ENCODE results near the gene NOX4.

NOX4 gene

GRCh38 chr11:89516496-89516895 is 25.3 kb upstream of the NOX4 start:
- Histone ChIP-seq H3K27ac (ENCODE audit: low read length, poor library complexity, severe bottlenecking) (no peak overlapping the region), H2AFZ (ENCODE audit: low read depth, low read length) (no peak overlapping the region), H4K8ac (ENCODE audit: low read length) (no peak overlapping the region), H3K14ac (ENCODE audit: low read length in 2 of 2) (peak overlapping the region in 1 of 2 experiments; percentile 71), H3K4me1 (ENCODE audit: control insufficient read depth, insufficient read depth, low read depth, low read length) (no peaks in the 10 kb centered on the region), H3K18ac (ENCODE audit: low read depth in 1 of 2, low read length in 2 of 2) (no peak overlapping the region), H2BK5ac (ENCODE audit: low read depth, low read length, poor library complexity, severe bottlenecking) (no peak overlapping the region), H3K4ac (ENCODE audit: low read depth in 1 of 2, low read length in 2 of 2) (no peak overlapping the region), H2BK12ac (ENCODE audit: low read length in 2 of 2) (no peak overlapping the region), H3K27me3 (ENCODE audit: control insufficient read depth in 1 of 2, insufficient read depth in 1 of 2, low read length in 2 of 2) (no peaks in the 10 kb centered on the region), H2BK120ac (ENCODE audit: low read depth, low read length) (no peak overlapping the region), H3K23ac (ENCODE audit: low read length in 2 of 2) (no peak overlapping the region), H3K79me1 (replicated peaks; ENCODE audit: low read length, poor library complexity, severe bottlenecking) (no peaks in the 10 kb centered on the region), H3K4me2 (ENCODE audit: low read length, poor library complexity, severe bottlenecking) (no peak overlapping the region), H4K91ac (ENCODE audit: low read length) (no peak overlapping the region), H3K9me3 (ENCODE audit: control insufficient read depth, low read length) (peaks cover 4% of the 10 kb centered on the region), H2BK15ac (ENCODE audit: low read depth, poor library complexity, severe bottlenecking) (no peak overlapping the region), H3K4me3 (ENCODE audit: insufficient read depth in 1 of 2, low read depth in 1 of 2, low read length in 2 of 2) (no peak overlapping the region), H3K36me3 (ENCODE audit: control insufficient read depth in 1 of 2, insufficient read depth in 2 of 2, low read depth in 1 of 2, low read length in 2 of 2) (no peaks in the 10 kb centered on the region), H3K9ac (ENCODE audit: low read length) (no peak overlapping the region), H2AK5ac (ENCODE audit: low read length, severe bottlenecking) (no peak overlapping the region)
- no peak for DNase-seq
- WGBS: 64% methylated on average over 1 of the region's 2 CpGs

DNA sequence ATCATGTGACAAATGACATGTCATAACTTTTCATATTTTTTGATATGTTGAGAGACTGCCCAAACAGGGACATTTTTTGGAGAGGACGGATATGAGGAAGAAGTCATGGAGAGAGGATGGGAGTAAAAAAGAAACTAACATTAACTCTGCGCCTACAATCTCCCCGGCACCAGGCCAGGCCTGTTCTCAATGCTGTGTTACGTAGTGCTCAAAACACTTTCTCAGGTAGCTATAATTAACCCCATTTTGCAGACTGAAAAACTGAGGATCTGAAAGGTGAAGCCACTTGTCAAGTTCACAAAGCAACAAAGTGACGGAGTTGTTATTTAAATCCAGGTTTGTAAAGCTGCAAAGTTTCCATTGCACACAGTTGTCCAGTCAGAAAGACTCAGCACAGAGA is 17.4 kb upstream of the NOX4 start:
- no peak overlapping the region for H2BK12ac ChIP-seq (ENCODE audit: low read length in 2 of 2)
- WGBS: 95% methylated on average over 5 of the region's 5 CpGs
- H3K4ac ChIP-seq (ENCODE audit: low read depth in 1 of 2, low read length in 2 of 2): no peak overlapping the region
- no peak overlapping the region for H2AFZ ChIP-seq (ENCODE audit: low read depth, low read length)
- H2BK15ac ChIP-seq (ENCODE audit: low read depth, poor library complexity, severe bottlenecking): no peak overlapping the region
- no peak overlapping the region for H4K91ac ChIP-seq (ENCODE audit: low read length)
- H2BK120ac ChIP-seq (ENCODE audit: low read depth, low read length): no peak overlapping the region
- H2BK5ac ChIP-seq (ENCODE audit: low read depth, low read length, poor library complexity, severe bottlenecking): no peak overlapping the region
- no peak overlapping the region for H3K4me2 ChIP-seq (ENCODE audit: low read length, poor library complexity, severe bottlenecking)
- no peak overlapping the region for H3K23ac ChIP-seq (ENCODE audit: low read length in 2 of 2)
- DNase-seq: no peak
- no peaks in the 10 kb centered on the region for H3K36me3 ChIP-seq (ENCODE audit: control insufficient read depth in 1 of 2, insufficient read depth in 2 of 2, low read depth in 1 of 2, low read length in 2 of 2)
- H3K9ac ChIP-seq (ENCODE audit: low read length): no peak overlapping the region
- H3K27me3 ChIP-seq (ENCODE audit: control insufficient read depth in 1 of 2, insufficient read depth in 1 of 2, low read length in 2 of 2): no peaks in the 10 kb centered on the region
- H3K4me1 ChIP-seq (ENCODE audit: control insufficient read depth, insufficient read depth, low read depth, low read length): no peaks in the 10 kb centered on the region
- no peaks in the 10 kb centered on the region for H3K79me1 ChIP-seq (replicated peaks; ENCODE audit: low read length, poor library complexity, severe bottlenecking)
- H3K14ac ChIP-seq (ENCODE audit: low read length in 2 of 2): no peak overlapping the region
- H4K8ac ChIP-seq (ENCODE audit: low read length): no peak overlapping the region
- H3K9me3 ChIP-seq (ENCODE audit: control insufficient read depth, low read length): no peaks in the 10 kb centered on the region
- H2AK5ac ChIP-seq (ENCODE audit: low read length, severe bottlenecking): no peak overlapping the region
- H3K18ac ChIP-seq (ENCODE audit: low read depth in 1 of 2, low read length in 2 of 2): no peak overlapping the region
- H3K4me3 ChIP-seq (ENCODE audit: insufficient read depth in 1 of 2, low read depth in 1 of 2, low read length in 2 of 2): no peak overlapping the region
- H3K27ac ChIP-seq (ENCODE audit: low read length, poor library complexity, severe bottlenecking): no peak overlapping the region

DNA sequence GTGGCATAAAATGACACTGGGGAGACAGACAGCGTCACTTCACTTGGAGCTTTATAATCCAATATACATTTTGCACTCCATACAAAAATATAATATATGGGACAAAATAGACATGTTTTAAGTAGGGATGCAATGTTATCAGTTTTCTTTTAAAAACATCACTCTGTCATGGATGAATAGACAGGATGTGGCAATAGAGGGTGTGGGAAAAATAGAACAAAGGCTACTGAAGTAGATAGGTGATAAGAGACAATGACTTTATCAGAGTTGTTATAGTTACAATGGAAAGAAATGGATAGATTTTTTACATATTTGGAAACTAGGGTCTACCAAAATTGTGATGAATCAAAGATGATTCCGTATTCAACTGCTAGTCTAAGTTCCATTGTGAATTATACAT is 13.1 kb upstream of the NOX4 start:
- Histone ChIP-seq H4K8ac (ENCODE audit: low read length) (no peak overlapping the region), H3K18ac (ENCODE audit: low read depth in 1 of 2, low read length in 2 of 2) (no peak overlapping the region), H3K36me3 (ENCODE audit: control insufficient read depth in 1 of 2, insufficient read depth in 2 of 2, low read depth in 1 of 2, low read length in 2 of 2) (no peaks in the 10 kb centered on the region), H3K14ac (ENCODE audit: low read length in 2 of 2) (no peak overlapping the region), H3K23ac (ENCODE audit: low read length in 2 of 2) (no peak overlapping the region), H2AK5ac (ENCODE audit: low read length, severe bottlenecking) (no peak overlapping the region), H3K79me1 (replicated peaks; ENCODE audit: low read length, poor library complexity, severe bottlenecking) (no peaks in the 10 kb centered on the region), H3K4me3 (ENCODE audit: insufficient read depth in 1 of 2, low read depth in 1 of 2, low read length in 2 of 2) (no peak overlapping the region), H3K4ac (ENCODE audit: low read depth in 1 of 2, low read length in 2 of 2) (no peak overlapping the region), H2AFZ (ENCODE audit: low read depth, low read length) (no peak overlapping the region), H3K4me2 (ENCODE audit: low read length, poor library complexity, severe bottlenecking) (no peak overlapping the region), H2BK120ac (ENCODE audit: low read depth, low read length) (no peak overlapping the region), H2BK5ac (ENCODE audit: low read depth, low read length, poor library complexity, severe bottlenecking) (no peak overlapping the region), H3K27me3 (ENCODE audit: control insufficient read depth in 1 of 2, insufficient read depth in 1 of 2, low read length in 2 of 2) (no peaks in the 10 kb centered on the region), H3K4me1 (ENCODE audit: control insufficient read depth, insufficient read depth, low read depth, low read length) (no peaks in the 10 kb centered on the region), H4K91ac (ENCODE audit: low read length) (no peak overlapping the region), H3K9ac (ENCODE audit: low read length) (no peak overlapping the region), H2BK15ac (ENCODE audit: low read depth, poor library complexity, severe bottlenecking) (no peak overlapping the region), H3K27ac (ENCODE audit: low read length, poor library complexity, severe bottlenecking) (no peak overlapping the region), H2BK12ac (ENCODE audit: low read length in 2 of 2) (no peak overlapping the region), H3K9me3 (ENCODE audit: control insufficient read depth, low read length) (no peaks in the 10 kb centered on the region)
- no CpG with 5 or more reads among the region's 2 CpGs for WGBS
- no peak for DNase-seq

GRCh38 chr11:89503422-89503821 is 12.2 kb upstream of the NOX4 start:
- Histone ChIP-seq H3K27me3 (ENCODE audit: control insufficient read depth in 1 of 2, insufficient read depth in 1 of 2, low read length in 2 of 2) (no peaks in the 10 kb centered on the region), H3K9ac (ENCODE audit: low read length) (no peak overlapping the region), H3K4me2 (ENCODE audit: low read length, poor library complexity, severe bottlenecking) (no peak overlapping the region), H3K23ac (ENCODE audit: low read length in 2 of 2) (no peak overlapping the region), H3K14ac (ENCODE audit: low read length in 2 of 2) (no peak overlapping the region), H3K9me3 (ENCODE audit: control insufficient read depth, low read length) (no peaks in the 10 kb centered on the region), H3K18ac (ENCODE audit: low read depth in 1 of 2, low read length in 2 of 2) (no peak overlapping the region), H2BK15ac (ENCODE audit: low read depth, poor library complexity, severe bottlenecking) (no peak overlapping the region), H2BK12ac (ENCODE audit: low read length in 2 of 2) (no peak overlapping the region), H3K79me1 (replicated peaks; ENCODE audit: low read length, poor library complexity, severe bottlenecking) (no peaks in the 10 kb centered on the region), H2AFZ (ENCODE audit: low read depth, low read length) (no peak overlapping the region), H2AK5ac (ENCODE audit: low read length, severe bottlenecking) (no peak overlapping the region), H3K4ac (ENCODE audit: low read depth in 1 of 2, low read length in 2 of 2) (no peak overlapping the region), H3K36me3 (ENCODE audit: control insufficient read depth in 1 of 2, insufficient read depth in 2 of 2, low read depth in 1 of 2, low read length in 2 of 2) (no peaks in the 10 kb centered on the region), H4K91ac (ENCODE audit: low read length) (no peak overlapping the region), H3K4me1 (ENCODE audit: control insufficient read depth, insufficient read depth, low read depth, low read length) (no peaks in the 10 kb centered on the region), H2BK120ac (ENCODE audit: low read depth, low read length) (no peak overlapping the region), H3K4me3 (ENCODE audit: insufficient read depth in 1 of 2, low read depth in 1 of 2, low read length in 2 of 2) (no peak overlapping the region), H2BK5ac (ENCODE audit: low read depth, low read length, poor library complexity, severe bottlenecking) (no peak overlapping the region), H3K27ac (ENCODE audit: low read length, poor library complexity, severe bottlenecking) (no peak overlapping the region), H4K8ac (ENCODE audit: low read length) (no peak overlapping the region)
- WGBS: no CpG with 5 or more reads among the region's 2 CpGs
- DNase-seq: no peak

Measured in mesenchymal stem cell (in vitro differentiated cells and primary cell).